IPS-20b (cell line): ENCODE data around the gene CLCNKB.
"Not testable (repeated sequence)": the region's sequence is repeated elsewhere in the genome, so short reads cannot be mapped to it uniquely, and the experiment has no call there.

Experiments
- H3K27ac ChIP-seq: one replicate; pipeline ENCODE4 v1.5.1; 2013; ENCODE audit warnings: low read length
- H3K27me3 ChIP-seq: 2 replicates; pipeline ENCODE4 v1.6.1; 2013; ENCODE audit warnings: mild to moderate bottlenecking, low read length, inconsistent platforms; ENCODE audit not compliant: insufficient read depth
- H3K36me3 ChIP-seq: 2 replicates; pipeline ENCODE4 v1.6.1; 2013; ENCODE audit warnings: low read depth, mild to moderate bottlenecking, inconsistent platforms, low read length, moderate library complexity; ENCODE audit not compliant: insufficient read depth
- H3K4me1 ChIP-seq: 2 replicates; pipeline ENCODE4 v1.6.1; 2013; ENCODE audit warnings: mild to moderate bottlenecking, control low read depth, inconsistent platforms, low read length, moderate library complexity; ENCODE audit not compliant: insufficient read depth
- H3K4me3 ChIP-seq: 2 replicates; pipeline ENCODE4 v1.5.1; 2013; ENCODE audit warnings: mild to moderate bottlenecking, low read length, inconsistent platforms
- H3K9ac ChIP-seq: 2 replicates; pipeline ENCODE4 v1.6.1; 2013; ENCODE audit warnings: low read depth, mild to moderate bottlenecking, inconsistent platforms, low read length, moderate library complexity
- H3K9me3 ChIP-seq: 2 replicates; pipeline ENCODE4 v1.6.1; 2013; ENCODE audit warnings: mild to moderate bottlenecking, low read depth, low read length, inconsistent platforms; ENCODE audit not compliant: insufficient read depth

The CLCNKB gene

GRCh38 chr1:16042654-16043053 is 928 bp upstream of the CLCNKB start:
- not testable (repeated sequence) for H3K36me3 ChIP-seq, H3K4me3 ChIP-seq, H3K4me1 ChIP-seq, H3K27me3 ChIP-seq, H3K27ac ChIP-seq, H3K9ac ChIP-seq, H3K9me3 ChIP-seq

GRCh38 chr1:16043950-16044349 is 368 bp downstream of the CLCNKB start:
- no peaks in the 10 kb centered on the region for H3K9me3 ChIP-seq
- H3K4me1 ChIP-seq = no peaks in the 10 kb centered on the region
- H3K27me3 ChIP-seq = no peaks in the 10 kb centered on the region; the same call in 1 of the 2 replicates
- H3K9ac ChIP-seq = no peak overlapping the region
- no peaks in the 10 kb centered on the region for H3K36me3 ChIP-seq
- H3K27ac ChIP-seq = no peak overlapping the region
- H3K4me3 ChIP-seq = no peak overlapping the region

GRCh38 chr1:16046842-16047241 is 3.3 kb downstream of the CLCNKB start:
- no peaks in the 10 kb centered on the region; the same call in 1 of the 2 replicates for H3K4me1 ChIP-seq
- no peak overlapping the region for H3K4me3 ChIP-seq
- H3K27me3 ChIP-seq = no peaks in the 10 kb centered on the region; the same call in 1 of the 2 replicates
- H3K9me3 ChIP-seq = no peaks in the 10 kb centered on the region
- H3K36me3 ChIP-seq = no peaks in the 10 kb centered on the region
- no peak overlapping the region for H3K9ac ChIP-seq
- no peak overlapping the region for H3K27ac ChIP-seq

- peak overlapping the region; percentile 71 for H3K4me3 ChIP-seq
- no peak overlapping the region for H3K9ac ChIP-seq
- no peaks in the 10 kb centered on the region for H3K9me3 ChIP-seq
- H3K27me3 ChIP-seq = no peaks in the 10 kb centered on the region; the same call in 1 of the 2 replicates
- H3K27ac ChIP-seq = no peak overlapping the region
- no peaks in the 10 kb centered on the region; the same call in 1 of the 2 replicates for H3K4me1 ChIP-seq
- no peaks in the 10 kb centered on the region for H3K36me3 ChIP-seq
These were observed 4.4 kb downstream of the CLCNKB start for GRCh38 chr1:16047791-16048475.

- H3K9me3 ChIP-seq = no peaks in the 10 kb centered on the region
- H3K27me3 ChIP-seq = no peaks in the 10 kb centered on the region; the same call in 1 of the 2 replicates
- peak overlapping the region; percentile 76; the same call in 1 of the 2 replicates for H3K9ac ChIP-seq
- H3K4me1 ChIP-seq = no peaks in the 10 kb centered on the region; the same call in 1 of the 2 replicates
- peak overlapping the region; percentile 39 for H3K27ac ChIP-seq
- peak overlapping the region; percentile 71 for H3K4me3 ChIP-seq
- no peaks in the 10 kb centered on the region for H3K36me3 ChIP-seq
These were observed 5.1 kb downstream of the CLCNKB start for GRCh38 chr1:16048573-16049189.

- no peaks in the 10 kb centered on the region for H3K9me3 ChIP-seq
- no peak overlapping the region for H3K4me3 ChIP-seq
These were observed 6.7 kb downstream of the CLCNKB start for GRCh38 chr1:16050328-16050727.

DNA sequence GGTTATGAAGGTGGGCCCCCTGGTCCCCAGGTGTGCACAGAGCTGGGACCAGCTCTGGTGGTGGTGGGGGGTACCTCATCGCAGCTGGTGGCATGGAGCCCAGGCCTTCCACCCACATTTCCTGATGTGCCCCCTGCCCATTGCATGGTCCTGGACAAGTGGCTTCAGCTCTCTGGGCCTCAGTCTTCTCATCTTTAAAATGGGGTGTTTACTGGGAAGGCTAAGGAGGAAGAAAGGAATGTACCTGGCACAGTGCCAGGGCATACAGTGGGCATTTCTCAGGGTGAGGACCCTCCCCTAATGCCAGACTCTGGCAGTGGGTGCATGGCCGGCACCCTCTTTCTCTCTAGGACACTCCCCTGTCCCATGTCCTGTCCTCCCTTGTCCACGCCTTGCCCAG is 7.5 kb downstream of the CLCNKB start:
- Histone ChIP-seq H3K9me3 (no peaks in the 10 kb centered on the region), H3K27me3 (no peaks in the 10 kb centered on the region; the same call in 1 of the 2 replicates)

More at GRCh38 chr1:16050328-16050727, 6.7 kb downstream of the CLCNKB start:
- H3K9ac ChIP-seq = no peak overlapping the region
- H3K27ac ChIP-seq = no peak overlapping the region
- H3K27me3 ChIP-seq = no peaks in the 10 kb centered on the region; the same call in 1 of the 2 replicates
- H3K36me3 ChIP-seq = no peaks in the 10 kb centered on the region
- H3K4me1 ChIP-seq = no peaks in the 10 kb centered on the region; the same call in none of the 2 replicates

DNA sequence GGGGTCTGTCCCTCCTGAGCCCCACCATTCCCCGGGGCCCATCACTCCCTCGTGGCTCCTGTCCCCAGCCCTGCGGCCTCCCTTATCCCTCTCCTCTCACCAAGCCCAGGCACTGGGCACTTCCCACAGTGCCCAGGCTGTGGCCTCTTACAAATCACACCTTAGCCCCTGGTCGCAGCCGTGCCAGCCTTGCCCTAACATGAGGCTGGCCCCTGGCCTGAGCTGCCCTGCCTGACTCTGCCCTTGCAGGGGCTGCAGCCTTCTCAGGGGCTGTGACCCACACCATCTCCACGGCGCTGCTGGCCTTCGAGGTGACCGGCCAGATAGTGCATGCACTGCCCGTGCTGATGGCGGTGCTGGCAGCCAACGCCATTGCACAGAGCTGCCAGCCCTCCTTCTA is 8.4 kb downstream of the CLCNKB start:
- H3K4me1 ChIP-seq, H3K36me3 ChIP-seq, H3K27ac ChIP-seq, H3K9me3 ChIP-seq, H3K27me3 ChIP-seq, H3K4me3 ChIP-seq, H3K9ac ChIP-seq: not testable (repeated sequence)

More for the DNA sequence above, 7.5 kb downstream of the CLCNKB start:
- H3K36me3 ChIP-seq = no peaks in the 10 kb centered on the region
- H3K27ac ChIP-seq = no peak overlapping the region
- no peak overlapping the region for H3K4me3 ChIP-seq
- H3K9ac ChIP-seq = no peak overlapping the region
- no peaks in the 10 kb centered on the region; the same call in none of the 2 replicates for H3K4me1 ChIP-seq

DNA sequence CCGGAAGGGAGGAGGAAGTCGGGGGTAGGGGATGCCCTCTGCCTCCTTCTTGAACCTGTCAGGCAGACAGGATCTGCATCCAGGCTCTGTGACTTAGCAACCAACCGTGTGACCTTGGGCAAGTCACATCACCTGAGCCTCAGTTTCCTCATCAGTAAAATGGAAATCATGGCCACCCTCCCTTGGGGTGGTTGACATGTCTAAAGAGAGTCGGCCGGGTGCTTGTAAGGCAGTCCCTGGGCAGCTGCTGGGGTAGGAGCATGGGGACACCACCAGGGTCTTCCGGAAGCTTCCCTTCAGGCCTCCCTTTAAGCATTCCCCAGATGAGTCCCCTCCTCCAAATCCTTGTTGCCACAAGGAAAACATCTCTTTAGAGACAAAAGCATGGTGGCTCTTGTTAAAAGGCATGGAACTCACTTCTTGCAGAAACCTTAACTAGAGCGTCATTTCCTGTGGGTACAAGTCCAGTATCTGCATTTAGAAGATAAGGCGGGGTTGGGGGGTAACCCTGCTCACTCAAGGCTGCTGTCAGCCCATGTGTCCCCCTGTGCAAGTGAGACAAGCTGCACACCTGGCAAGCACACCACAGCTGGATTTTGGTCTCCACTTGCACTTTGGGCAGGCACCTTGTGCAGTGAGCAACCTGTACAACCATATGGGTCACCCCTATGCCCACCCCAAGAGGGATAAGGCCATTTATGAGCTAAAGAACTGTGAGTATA is 10.4 kb downstream of the CLCNKB start:
- H3K36me3 ChIP-seq = no peaks in the 10 kb centered on the region
- H3K27me3 ChIP-seq = no peaks in the 10 kb centered on the region
- no peaks in the 10 kb centered on the region; the same call in none of the 2 replicates for H3K4me1 ChIP-seq
- H3K27ac ChIP-seq = no peak overlapping the region
- H3K4me3 ChIP-seq = no peak overlapping the region
- no peak overlapping the region for H3K9ac ChIP-seq
- H3K9me3 ChIP-seq = no peaks in the 10 kb centered on the region

DNA sequence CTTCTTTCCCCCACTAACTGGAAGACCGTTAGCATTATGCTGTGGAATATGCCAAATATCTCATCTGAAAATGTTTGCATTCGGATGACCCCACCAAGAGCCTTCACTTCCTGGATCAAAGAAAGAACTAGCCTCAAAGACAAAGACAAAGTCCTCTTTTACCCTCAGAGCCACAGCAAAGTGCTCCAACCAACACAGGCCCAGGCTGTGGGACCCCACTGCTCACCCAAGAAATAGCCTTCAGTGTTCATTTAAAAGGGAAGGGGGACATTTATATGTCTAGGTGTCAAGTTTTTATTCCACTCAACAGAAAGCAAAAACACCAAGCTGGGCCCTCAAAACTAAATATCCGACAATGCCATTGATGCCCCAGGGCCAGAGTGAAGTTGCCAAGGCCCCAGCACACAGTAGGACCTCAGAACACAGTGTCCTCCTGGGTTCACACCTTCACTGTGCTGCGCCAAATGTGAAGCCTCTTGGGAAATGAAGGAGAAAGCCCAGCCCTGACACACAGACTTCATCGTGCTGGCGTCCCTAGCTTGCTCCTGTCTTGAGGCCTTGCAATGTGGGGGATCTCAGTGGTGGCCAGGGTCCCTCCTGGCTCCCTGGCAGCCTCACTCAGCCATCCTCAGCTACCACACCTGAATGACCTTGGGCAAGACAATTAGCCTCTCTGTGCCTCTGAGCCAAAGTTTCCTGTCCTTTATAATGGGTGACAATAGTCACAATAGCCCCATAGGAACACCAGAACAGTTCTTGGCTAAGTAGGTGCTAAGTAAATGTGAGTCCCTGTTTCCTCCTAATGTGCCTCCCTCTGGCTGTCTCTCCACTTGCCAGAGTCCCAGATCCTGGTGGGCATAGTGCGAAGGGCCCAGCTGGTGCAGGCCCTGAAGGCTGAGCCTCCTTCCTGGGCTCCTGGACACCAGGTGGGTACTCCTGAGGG is 11.3 kb downstream of the CLCNKB start:
- H3K27ac ChIP-seq = no peak overlapping the region
- H3K4me1 ChIP-seq = no peaks in the 10 kb centered on the region; the same call in none of the 2 replicates
- H3K9ac ChIP-seq = no peak overlapping the region
- H3K27me3 ChIP-seq = no peaks in the 10 kb centered on the region
- no peak overlapping the region for H3K4me3 ChIP-seq
- H3K36me3 ChIP-seq = no peaks in the 10 kb centered on the region
- no peaks in the 10 kb centered on the region for H3K9me3 ChIP-seq
